AG09309 (cell line): ENCODE measurements around the gene WDR59.

Experiments used
- DNase-seq: peaks from one replicate; pipeline ENCODE4 v3.0.0-alpha.2; 2010; ENCODE audit warnings: low read depth
- H3K4me3 ChIP-seq: 2 replicates; pipeline ENCODE4 v1.5.1; 2011; ENCODE audit warnings: mild to moderate bottlenecking, low read depth, low read length, moderate library complexity; ENCODE audit not compliant: control insufficient read depth
- TF ChIP-seq, protein P1 (sequence below): IDR thresholded peaks from 2 replicates; pipeline ENCODE4 v1.5.1; 2011; ENCODE audit warnings: mild to moderate bottlenecking, low read depth, low read length, inconsistent platforms; ENCODE audit not compliant: insufficient read depth, control insufficient read depth; ENCODE audit errors: missing control alignments

The WDR59 gene

DNA sequence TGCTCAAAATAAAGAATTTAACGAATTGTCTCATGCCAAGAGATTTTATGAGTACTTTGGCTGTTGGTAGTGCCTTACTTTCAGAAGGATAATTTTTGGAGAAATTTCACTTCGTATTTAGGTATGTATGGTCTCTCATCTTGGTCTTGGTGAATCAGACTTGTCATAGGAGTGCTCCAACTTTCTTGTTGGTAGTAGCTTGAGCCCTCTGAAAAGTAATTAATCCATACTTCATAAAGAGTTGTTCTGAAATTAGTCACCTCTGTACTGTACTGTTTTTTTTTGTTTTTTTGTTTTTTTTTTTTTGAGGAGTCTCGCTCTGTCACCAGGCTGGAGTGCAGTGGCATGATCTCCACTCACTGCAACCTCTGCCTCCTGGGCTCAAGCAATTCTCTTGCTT lies 25.5 kb upstream of the WDR59 start:
- TF ChIP-seq, protein P1, sequence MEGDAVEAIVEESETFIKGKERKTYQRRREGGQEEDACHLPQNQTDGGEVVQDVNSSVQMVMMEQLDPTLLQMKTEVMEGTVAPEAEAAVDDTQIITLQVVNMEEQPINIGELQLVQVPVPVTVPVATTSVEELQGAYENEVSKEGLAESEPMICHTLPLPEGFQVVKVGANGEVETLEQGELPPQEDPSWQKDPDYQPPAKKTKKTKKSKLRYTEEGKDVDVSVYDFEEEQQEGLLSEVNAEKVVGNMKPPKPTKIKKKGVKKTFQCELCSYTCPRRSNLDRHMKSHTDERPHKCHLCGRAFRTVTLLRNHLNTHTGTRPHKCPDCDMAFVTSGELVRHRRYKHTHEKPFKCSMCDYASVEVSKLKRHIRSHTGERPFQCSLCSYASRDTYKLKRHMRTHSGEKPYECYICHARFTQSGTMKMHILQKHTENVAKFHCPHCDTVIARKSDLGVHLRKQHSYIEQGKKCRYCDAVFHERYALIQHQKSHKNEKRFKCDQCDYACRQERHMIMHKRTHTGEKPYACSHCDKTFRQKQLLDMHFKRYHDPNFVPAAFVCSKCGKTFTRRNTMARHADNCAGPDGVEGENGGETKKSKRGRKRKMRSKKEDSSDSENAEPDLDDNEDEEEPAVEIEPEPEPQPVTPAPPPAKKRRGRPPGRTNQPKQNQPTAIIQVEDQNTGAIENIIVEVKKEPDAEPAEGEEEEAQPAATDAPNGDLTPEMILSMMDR: no peak
- no peak for DNase-seq
- H3K4me3 ChIP-seq: no peak overlapping the region

DNA sequence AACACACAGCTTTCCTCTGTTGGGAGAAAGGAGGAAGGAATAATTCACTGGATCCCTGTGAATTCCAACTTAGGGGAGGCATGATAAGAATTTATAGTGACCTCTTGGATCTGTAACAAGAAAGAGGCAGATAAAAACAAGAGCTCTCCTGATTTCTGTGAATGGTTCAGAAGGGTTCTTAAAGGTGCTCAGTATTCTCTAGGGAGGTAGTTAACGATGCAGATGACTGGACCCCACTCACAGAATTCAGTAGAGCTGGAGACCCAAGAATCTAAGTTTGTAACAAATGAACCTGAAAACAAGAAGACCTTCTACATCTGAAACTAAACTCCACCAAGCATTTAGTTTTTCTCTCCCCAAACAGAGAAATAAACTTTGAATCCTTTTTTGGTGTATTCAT lies 22.5 kb upstream of the WDR59 start:
- TF ChIP-seq, protein P1: no peak
- H3K4me3 ChIP-seq: no peak overlapping the region
- DNase-seq: no peak

DNA sequence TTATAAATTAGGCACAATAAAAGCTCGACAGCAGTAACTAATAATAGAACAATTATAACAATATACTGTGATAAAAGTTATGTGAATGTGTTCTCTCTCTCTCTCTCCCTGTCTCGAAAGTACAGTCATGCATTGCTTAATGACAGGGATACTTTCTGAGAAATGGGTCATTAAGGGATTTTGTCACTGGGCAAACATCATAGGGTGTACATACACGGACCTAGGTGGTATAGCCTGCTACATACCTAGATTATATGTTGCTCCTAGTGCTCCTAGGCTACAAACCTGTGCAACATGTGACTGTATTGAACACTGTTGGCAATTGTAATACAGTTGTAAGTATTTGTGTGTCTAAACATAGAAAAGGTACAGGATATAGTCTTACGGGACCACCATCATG lies 20.8 kb upstream of the WDR59 start:
- TF ChIP-seq, protein P1: no peak
- no peak for DNase-seq
- no peak overlapping the region for H3K4me3 ChIP-seq

DNA sequence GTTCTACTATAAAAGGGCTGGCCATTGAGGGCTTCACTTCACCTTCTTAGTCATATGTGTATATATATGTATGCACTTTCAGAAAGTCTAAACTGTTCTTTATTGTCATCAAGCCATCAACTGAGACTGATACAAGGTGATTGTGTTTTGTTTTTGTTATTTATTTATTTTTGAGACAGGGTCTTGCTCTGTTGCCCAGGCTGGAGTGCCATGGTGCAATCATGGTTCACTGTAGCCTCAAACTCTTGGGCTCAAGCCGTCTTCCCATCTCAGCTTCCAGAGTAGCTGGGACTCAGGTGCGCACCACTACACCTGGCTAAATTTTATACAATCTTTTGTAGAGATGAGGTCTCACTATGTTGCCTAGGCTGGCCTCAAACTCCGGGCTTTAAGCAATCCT lies 19.5 kb upstream of the WDR59 start:
- DNase-seq: no peak
- H3K4me3 ChIP-seq: no peak overlapping the region
- TF ChIP-seq, protein P1: no peak

DNA sequence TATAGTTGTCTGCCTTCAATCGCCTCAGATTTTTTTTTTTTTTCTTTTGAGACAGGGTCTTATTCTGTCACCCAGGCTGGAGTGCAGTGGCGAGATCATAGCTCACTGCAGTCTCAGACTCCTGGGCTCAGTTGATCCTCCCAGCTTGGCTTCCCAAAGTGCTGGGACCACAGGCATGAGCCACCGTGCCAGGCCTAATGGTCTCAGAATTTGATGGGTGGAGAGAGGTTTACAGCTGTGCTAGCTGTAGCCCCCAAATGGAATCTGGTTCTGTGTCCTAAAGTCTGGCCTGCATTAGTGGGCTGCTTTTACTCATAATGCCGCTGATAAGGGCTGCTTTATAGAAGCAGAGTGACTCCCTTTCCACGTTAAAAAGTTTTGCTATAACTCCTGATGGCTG lies 19.0 kb upstream of the WDR59 start:
- no peak for DNase-seq
- H3K4me3 ChIP-seq: no peak overlapping the region
- TF ChIP-seq, protein P1: no peak

DNA sequence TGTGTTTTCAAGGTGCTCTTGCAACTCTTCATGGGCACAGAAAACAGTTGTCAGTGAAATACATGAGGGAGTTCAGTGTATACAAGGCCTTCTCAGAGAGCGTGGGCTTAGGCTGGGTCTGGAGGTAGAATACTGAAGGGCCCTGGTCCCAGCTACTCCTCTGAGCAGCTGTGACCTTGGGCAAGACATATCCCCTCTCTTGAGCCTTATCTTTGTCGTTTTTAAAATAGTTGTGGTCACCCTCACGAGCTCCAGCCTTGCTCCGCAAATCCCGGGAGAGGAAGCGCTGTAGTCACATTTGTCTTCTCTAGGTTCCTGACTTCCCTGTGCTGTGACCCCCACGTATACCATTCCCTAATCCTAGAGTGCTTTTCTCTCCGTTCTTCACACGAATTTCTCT lies 17.6 kb upstream of the WDR59 start:
- no peak for DNase-seq
- TF ChIP-seq, protein P1: no peak
- no peak overlapping the region for H3K4me3 ChIP-seq

DNA sequence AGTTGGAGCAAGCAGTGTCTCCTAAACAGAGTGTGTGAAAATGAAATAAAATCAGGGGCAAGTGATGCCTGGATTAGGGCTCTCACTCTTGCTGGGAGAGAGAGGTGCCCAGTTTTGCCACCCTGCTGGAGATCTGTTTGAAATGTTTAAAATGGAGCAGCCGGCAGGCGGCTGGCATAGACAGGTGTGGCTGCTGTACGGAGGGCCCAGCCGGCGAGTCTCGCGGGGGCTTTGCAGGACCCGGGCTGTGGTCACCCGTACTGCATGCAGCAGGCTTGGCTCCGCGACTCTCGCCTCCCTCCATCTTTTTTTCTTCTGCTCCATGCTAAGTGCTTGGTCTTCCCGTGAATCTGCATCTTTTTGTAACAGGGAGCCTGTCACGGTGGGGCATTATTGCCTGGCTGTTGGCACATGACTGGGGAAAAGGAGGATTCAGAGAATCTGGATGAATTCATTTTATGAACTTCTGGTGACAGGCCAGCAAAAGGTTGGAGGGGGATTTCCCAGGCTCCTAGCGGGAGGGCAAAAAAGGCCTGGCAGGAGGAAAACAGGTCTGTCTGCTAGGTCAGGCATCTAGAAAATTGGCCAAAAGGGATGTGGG lies 15.7 kb upstream of the WDR59 start:
- DNase-seq: no peak
- TF ChIP-seq, protein P1: no peak
- H3K4me3 ChIP-seq: peak overlapping the region; percentile 56
